Sigmoid colon (tissue), 7 donors: ENCODE measurements around the gene FBXL15. TPM values are rescaled to one million over a fixed set of nuclear protein-coding genes. Genes with fewer than 3 reads are reported as not detected.

Source experiments
- DNase-seq: peaks from one replicate; pipeline ENCODE4 v3.0.0-alpha.2; 2019
- H3K27ac ChIP-seq, 4 donors: fragments of 200-600 bp; sonication (generic); one replicate each; pipeline ENCODE4 v1.5.1; 2016 to 2019; ENCODE audit warnings: mild to moderate bottlenecking in 1 of 4
- H3K27me3 ChIP-seq, 3 donors: fragments of 200-600 bp; sonication (generic); one replicate each; pipeline ENCODE4 v1.5.1; 2019; ENCODE audit warnings: mild to moderate bottlenecking in 1 of 3
- H3K36me3 ChIP-seq, 4 donors: fragments of 200-600 bp; sonication (generic); one replicate each; pipeline ENCODE4 v1.5.1; 2016 to 2019
- H3K4me1 ChIP-seq, 4 donors: fragments of 200-600 bp; sonication (generic); one replicate each; pipeline ENCODE4 v1.5.1; 2017 to 2019
- H3K4me3 ChIP-seq, 4 donors: fragments of 200-600 bp; sonication (generic); one replicate each; pipeline ENCODE4 v1.5.1; 2017 to 2019; ENCODE audit warnings: mild to moderate bottlenecking in 2 of 4, moderate library complexity in 1 of 4
- H3K9me3 ChIP-seq, 4 donors: fragments of 200-600 bp in 3 of 4; sonication (generic) in 3 of 4; one replicate each; pipeline versions ENCODE4 v1.5.1 to v1.6.1; 2013 to 2019
- CTCF ChIP-seq, 4 experiments: fragments of 450-650 bp in 3 of 4; fragments of 200-600 bp in 1 of 4; IDR thresholded peaks; one replicate each; pipeline ENCODE4 v1.5.1; 2016 to 2019; ENCODE audit warnings: antibody characterized with exemption in 4 of 4, mild to moderate bottlenecking in 3 of 4, moderate library complexity in 2 of 4
- EP300 ChIP-seq, 4 donors: sonication (generic); formaldehyde crosslinking; IDR thresholded peaks; one replicate each; pipeline ENCODE4 v1.6.1; 2017; ENCODE audit warnings: antibody characterized with exemption in 4 of 4
- POLR2A ChIP-seq, 2 donors: fragments of 450-650 bp; IDR thresholded peaks; one replicate each; pipeline ENCODE4 v1.6.1; 2016; ENCODE audit warnings: antibody characterized with exemption in 2 of 2, mild to moderate bottlenecking in 2 of 2, moderate library complexity in 2 of 2
- POLR2AphosphoS5 ChIP-seq, 4 donors: sonication (generic); formaldehyde crosslinking; IDR thresholded peaks; one replicate each; pipeline ENCODE4 v1.6.1; 2017; ENCODE audit warnings: antibody characterized with exemption in 4 of 4
- WGBS, 2 donors: extraction: QIAGEN DNeasy Blood & Tissue Kit; methylation state at CpG; one replicate each; pipeline ENCODE4 v1.1.7; 2013; 5-methylcytosine and 5-hydroxymethylcytosine counted together
- intact Hi-C: fragments of 100-400 bp; cut with DNase I; formaldehyde crosslinking; loops from one replicate; pipeline ENCODE4 v1.15.1; 2023
- polyA plus RNA-seq, 3 donors: library from polyadenylated mRNA; stranded (reverse); fragments of 200-250 nt; gene quantifications; one replicate each; pipeline ENCODE4 v1.2.3, GENCODE V29; 2013
- total RNA-seq, 4 donors: library from RNA; depleted of rRNA; stranded (reverse); fragments of >200 nt; gene quantifications; one replicate each; pipeline ENCODE4 v1.1.0, GENCODE V29; 2016
- donor health status: healthy with polysubstance abuse.
- donor health status: Bipolar disorder and iron deficiency.
- donor health status: healthy.

Gene FBXL15
- total and polyA plus RNA-seq, 7 donors = 19.0 to 51.3 (median 30.7) TPM

GRCh38 chr10:102450124-102450373 lies 29.4 kb downstream of the FBXL15 start:
- intact Hi-C loops = loop anchor here (1.0 to 2.0 kb wide), 2 partner anchors 17 to 29 kb away; partner anchors contain the start of gene CUEDC2
- peak overlapping the region; percentile 83 to 88 (median 84) for H3K27ac ChIP-seq
- peak overlapping the region; percentile 51 to 86 (median 70) for H3K4me3 ChIP-seq
- peaks cover 0 to 20% (median 17%) of the 10 kb centered on the region in 4 donors for H3K4me1 ChIP-seq
- no peaks in the 10 kb centered on the region for H3K36me3 ChIP-seq
- 0 to 1% methylated on average over 11 of the region's 11 CpGs for WGBS, 2 donors
- TF ChIP-seq CTCF (IDR thresholded peaks at IDR 0.05) (no peak), EP300 (IDR thresholded peaks at IDR 0.05) (no peak), POLR2AphosphoS5 (IDR thresholded peaks at IDR 0.05) (no peak), POLR2A (IDR thresholded peaks at IDR 0.05) (no peak)
- no peak for DNase-seq
- no peaks in the 10 kb centered on the region for H3K27me3 ChIP-seq
- no peaks in the 10 kb centered on the region for H3K9me3 ChIP-seq

GRCh38 chr10:102450374-102451104 lies 29.9 kb downstream of the FBXL15 start:
- Histone ChIP-seq H3K27me3 (no peaks in the 10 kb centered on the region), H3K4me1 (peaks cover 0 to 20% (median 17%) of the 10 kb centered on the region in 4 donors), H3K4me3 (peak overlapping the region; percentile 60 to 86 (median 70)), H3K9me3 (no peaks in the 10 kb centered on the region), H3K27ac (peak overlapping the region; percentile 83 to 88 (median 84)), H3K36me3 (no peaks in the 10 kb centered on the region)
- intact Hi-C loops = loop anchor here (1.0 to 2.0 kb wide), 2 partner anchors 18 to 29 kb away; partner anchors contain the start of gene CUEDC2
- WGBS, 2 donors = 0% methylated on average over 104 of the region's 104 CpGs
- DNase-seq = peak; percentile 88
- TF ChIP-seq CTCF (IDR thresholded peaks at IDR 0.05) = no peak
- no peak for TF ChIP-seq EP300 (IDR thresholded peaks at IDR 0.05)
- TF ChIP-seq POLR2A (IDR thresholded peaks at IDR 0.05) = no peak
- peak in 3 of 4 donors; percentile 30 to 61 (median 40) for TF ChIP-seq POLR2AphosphoS5 (IDR thresholded peaks at IDR 0.05)

GRCh38 chr10:102451105-102451969 lies 30.7 kb downstream of the FBXL15 start, which contains the start of gene C10orf95:
Gene C10orf95 (minus strand): TSS chr10:102451543. CDS start chr10:102451093, 450 bp downstream.
- peak within 1 kb of the TSS; percentile 83 to 88 (median 84) for H3K27ac ChIP-seq
- peaks cover 0 to 20% (median 17%) of the 10 kb centered on the region in 4 donors for H3K4me1 ChIP-seq
- WGBS, 2 donors = 8 to 27% methylated on average over 28 of the region's 28 CpGs
- H3K4me3 ChIP-seq = peak within 1 kb of the TSS; percentile 60 to 86 (median 70)
- H3K9me3 ChIP-seq = no peaks in the 10 kb centered on the region
- H3K27me3 ChIP-seq = no peaks in the 10 kb centered on the region
- no peak for DNase-seq
- TF ChIP-seq POLR2AphosphoS5 (IDR thresholded peaks at IDR 0.05) (no peak), POLR2A (IDR thresholded peaks at IDR 0.05) (no peak), EP300 (IDR thresholded peaks at IDR 0.05) (no peak), CTCF (IDR thresholded peaks at IDR 0.05) (no peak)
- intact Hi-C loops = loop anchor here (2.0 kb wide), 1 partner anchor 19 kb away; the partner anchor contains the start of gene CUEDC2
- no peaks in the 10 kb centered on the region for H3K36me3 ChIP-seq

- H3K4me1 ChIP-seq = peaks cover 0 to 20% (median 17%) of the 10 kb centered on the region in 4 donors
- H3K27ac ChIP-seq = peak overlapping the region in 3 of 4 donors; percentile 37 to 48 (median 43)
- no peaks in the 10 kb centered on the region for H3K27me3 ChIP-seq
- WGBS, 2 donors = 69% methylated on average over 3 of the region's 3 CpGs
- no peaks in the 10 kb centered on the region for H3K9me3 ChIP-seq
- no peak overlapping the region for H3K4me3 ChIP-seq
- no peaks in the 10 kb centered on the region for H3K36me3 ChIP-seq
- intact Hi-C loops = no loop called here
- TF ChIP-seq CTCF (IDR thresholded peaks at IDR 0.05) (no peak), EP300 (IDR thresholded peaks at IDR 0.05) (no peak), POLR2AphosphoS5 (IDR thresholded peaks at IDR 0.05) (no peak), POLR2A (IDR thresholded peaks at IDR 0.05) (no peak)
- DNase-seq = peak; percentile 76
These were observed 32.2 kb downstream of the FBXL15 start for GRCh38 chr10:102452672-102453340.
